HEK293 (cell line): ENCODE data around the gene SMAD1.
A peak's percentile ranks its signal among the peaks of the same experiment; 100 is the strongest.

ENCODE experiments used
- CTCF ChIA-PET: fragments of 350-600 bp; formaldehyde crosslinking; extraction: SDS; loops from one replicate; lab custom pipeline; 2021; ENCODE audit warnings: antibody characterized with exemption; lab: Yijun Ruan, JAX
- POLR2A ChIA-PET: fragments of 300-600 bp; formaldehyde crosslinking; extraction: SDS; loops from one replicate; lab custom pipeline; 2020; ENCODE audit warnings: antibody characterized with exemption, inconsistent platforms; lab: Yijun Ruan, JAX
- H3K27ac ChIP-seq: fragments of 200-500 bp; sonication (Bioruptor generic); 2 replicates; pipeline ENCODE4 v1.5.1; 2014; ENCODE audit warnings: low read depth, low read length, control low read depth, inconsistent platforms; ENCODE audit errors: extremely low read depth
- H3K36me3 ChIP-seq, 2 experiments: fragments of 200-500 bp in 1 of 2; sonication (Bioruptor generic) in 1 of 2; 1 replicate in 1 of 2; 2 replicates in 1 of 2; pipeline ENCODE4 v1.5.1; 2014 to 2017; ENCODE audit warnings: inconsistent platforms in 2 of 2, low read length in 2 of 2; ENCODE audit not compliant: control insufficient read depth in 2 of 2, insufficient read depth in 1 of 2
- H3K4me1 ChIP-seq: fragments of 200-500 bp; sonication (Bioruptor generic); 2 replicates; pipeline ENCODE4 v1.5.1; 2014; ENCODE audit warnings: mild to moderate bottlenecking, low read length, inconsistent platforms; ENCODE audit not compliant: control insufficient read depth, insufficient read depth
- H3K4me3 ChIP-seq: 2 replicates; pipeline ENCODE4 v1.5.1; 2011; ENCODE audit warnings: low read depth, mild to moderate bottlenecking, control low read depth, low read length, moderate library complexity
- H3K9me3 ChIP-seq: fragments of 200-500 bp; sonication (Bioruptor generic); 2 replicates; pipeline ENCODE4 v1.5.1; 2014; ENCODE audit warnings: low read depth, low read length, inconsistent platforms; ENCODE audit not compliant: control insufficient read depth, insufficient read depth
- FEZF1 ChIP-seq: fragments of 450-650 bp; formaldehyde crosslinking; IDR thresholded peaks from 2 replicates; pipeline ENCODE4 v1.5.1; 2016; ENCODE audit warnings: missing biosample characterization, missing genetic modification characterization
- GLIS1 ChIP-seq: fragments of 450-650 bp; formaldehyde crosslinking; IDR thresholded peaks from 2 replicates; pipeline ENCODE4 v1.5.1; 2016; ENCODE audit warnings: missing biosample characterization, missing genetic modification characterization
- KLF10 ChIP-seq: fragments of 450-650 bp; IDR thresholded peaks from 2 replicates; pipeline ENCODE4 v1.5.1; 2018; ENCODE audit warnings: missing biosample characterization, mild to moderate bottlenecking, missing genetic modification characterization
- KLF16 ChIP-seq: fragments of 450-650 bp; formaldehyde crosslinking; IDR thresholded peaks from 2 replicates; pipeline ENCODE4 v1.5.1; 2017; ENCODE audit warnings: missing biosample characterization, missing genetic modification characterization
- OVOL3 ChIP-seq: fragments of 450-650 bp; formaldehyde crosslinking; IDR thresholded peaks from 2 replicates; pipeline ENCODE4 v1.5.1; 2016; ENCODE audit warnings: missing biosample characterization, missing genetic modification characterization
- RBAK ChIP-seq: fragments of 450-650 bp; formaldehyde crosslinking; IDR thresholded peaks from 2 replicates; pipeline ENCODE4 v1.5.1; 2016; ENCODE audit warnings: missing biosample characterization, missing genetic modification characterization
- ZFP37 ChIP-seq: fragments of 450-650 bp; formaldehyde crosslinking; IDR thresholded peaks from 2 replicates; pipeline ENCODE4 v1.5.1; 2016; ENCODE audit warnings: missing biosample characterization, missing genetic modification characterization
- ZFP41 ChIP-seq: fragments of 450-650 bp; formaldehyde crosslinking; IDR thresholded peaks from 2 replicates; pipeline ENCODE4 v1.5.1; 2016; ENCODE audit warnings: missing biosample characterization, missing genetic modification characterization, borderline replicate concordance
- ZNF16 ChIP-seq: fragments of 450-650 bp; formaldehyde crosslinking; IDR thresholded peaks from 2 replicates; pipeline ENCODE4 v1.5.1; 2016; ENCODE audit warnings: low read depth, missing biosample characterization, missing genetic modification characterization
- ZNF23 ChIP-seq: fragments of 450-650 bp; formaldehyde crosslinking; IDR thresholded peaks from 2 replicates; pipeline ENCODE4 v1.5.1; 2016; ENCODE audit warnings: missing biosample characterization, missing genetic modification characterization, borderline replicate concordance
- ZNF248 ChIP-seq: fragments of 450-650 bp; formaldehyde crosslinking; IDR thresholded peaks from 2 replicates; pipeline ENCODE4 v1.5.1; 2017; ENCODE audit warnings: missing biosample characterization, missing genetic modification characterization
- ZNF335 ChIP-seq: fragments of 450-650 bp; formaldehyde crosslinking; conservative IDR thresholded peaks from 2 replicates; pipeline ENCODE4 v1.5.1; 2016; ENCODE audit warnings: missing biosample characterization, missing genetic modification characterization
- ZNF341 ChIP-seq: fragments of 450-650 bp; formaldehyde crosslinking; IDR thresholded peaks from 2 replicates; pipeline ENCODE4; 2016; ENCODE audit warnings: low read depth, missing biosample characterization, missing genetic modification characterization
- ZNF394 ChIP-seq: fragments of 450-650 bp; formaldehyde crosslinking; IDR thresholded peaks from 2 replicates; pipeline ENCODE4 v1.5.1; 2016; ENCODE audit warnings: missing biosample characterization, missing genetic modification characterization, mild to moderate bottlenecking, moderate library complexity, borderline replicate concordance
- ZNF529 ChIP-seq: fragments of 450-650 bp; formaldehyde crosslinking; IDR thresholded peaks from 2 replicates; pipeline ENCODE4 v1.5.1; 2017; ENCODE audit warnings: missing genetic modification characterization, missing biosample characterization; ENCODE audit not compliant: insufficient replicate concordance
- ZNF600 ChIP-seq: fragments of 450-650 bp; formaldehyde crosslinking; IDR thresholded peaks from 2 replicates; pipeline ENCODE4 v1.5.1; 2016; ENCODE audit warnings: missing biosample characterization, missing genetic modification characterization
- ZNF623 ChIP-seq: fragments of 450-650 bp; formaldehyde crosslinking; IDR thresholded peaks from 2 replicates; pipeline ENCODE4 v1.5.1; 2016; ENCODE audit warnings: missing biosample characterization, missing genetic modification characterization
- TF ChIP-seq, protein P1 (sequence below): fragments of 450-650 bp; formaldehyde crosslinking; IDR thresholded peaks from 2 replicates; pipeline ENCODE4 v1.5.1; 2016; ENCODE audit warnings: missing biosample characterization, missing genetic modification characterization
- TF ChIP-seq, protein P2 (sequence below): fragments of 450-650 bp; formaldehyde crosslinking; IDR thresholded peaks from 2 replicates; pipeline ENCODE4 v1.5.1; 2016; ENCODE audit warnings: missing biosample characterization, missing genetic modification characterization, low read depth
- TF ChIP-seq, protein P3 (sequence below): fragments of 450-650 bp; formaldehyde crosslinking; IDR thresholded peaks from 2 replicates; pipeline ENCODE4 v1.5.1; 2016; ENCODE audit warnings: missing biosample characterization, missing genetic modification characterization
- TF ChIP-seq, protein P4 (sequence below): fragments of 450-650 bp; formaldehyde crosslinking; IDR thresholded peaks from 2 replicates; pipeline ENCODE4 v1.5.1; 2017; ENCODE audit warnings: missing biosample characterization, missing genetic modification characterization
- TF ChIP-seq, protein P5 (sequence below): fragments of 450-650 bp; formaldehyde crosslinking; IDR thresholded peaks from 2 replicates; pipeline ENCODE4 v1.5.1; 2016; ENCODE audit warnings: missing biosample characterization, missing genetic modification characterization

The SMAD1 gene

DNA sequence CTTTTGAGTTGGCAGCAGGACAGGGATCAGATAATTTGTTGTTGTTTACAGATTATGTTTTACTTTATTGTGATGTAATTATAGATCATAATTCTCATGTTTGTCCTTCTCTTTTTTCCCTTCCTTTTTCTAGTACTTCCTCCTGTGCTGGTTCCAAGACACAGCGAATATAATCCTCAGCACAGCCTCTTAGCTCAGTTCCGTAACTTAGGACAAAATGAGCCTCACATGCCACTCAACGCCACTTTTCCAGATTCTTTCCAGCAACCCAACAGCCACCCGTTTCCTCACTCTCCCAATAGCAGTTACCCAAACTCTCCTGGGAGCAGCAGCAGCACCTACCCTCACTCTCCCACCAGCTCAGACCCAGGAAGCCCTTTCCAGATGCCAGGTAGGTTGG lies 58.0 kb downstream of the SMAD1 start:
- POLR2A ChIA-PET, result interaction anchor here (1.0 kb wide), 1 partner anchor 55 kb away, joined by 3 read pairs; no protein-coding TSS in a partner anchor
- TF ChIP-seq ZNF600 (tag by site-specific recombination), result peak; percentile 77
- TF ChIP-seq, protein P1, sequence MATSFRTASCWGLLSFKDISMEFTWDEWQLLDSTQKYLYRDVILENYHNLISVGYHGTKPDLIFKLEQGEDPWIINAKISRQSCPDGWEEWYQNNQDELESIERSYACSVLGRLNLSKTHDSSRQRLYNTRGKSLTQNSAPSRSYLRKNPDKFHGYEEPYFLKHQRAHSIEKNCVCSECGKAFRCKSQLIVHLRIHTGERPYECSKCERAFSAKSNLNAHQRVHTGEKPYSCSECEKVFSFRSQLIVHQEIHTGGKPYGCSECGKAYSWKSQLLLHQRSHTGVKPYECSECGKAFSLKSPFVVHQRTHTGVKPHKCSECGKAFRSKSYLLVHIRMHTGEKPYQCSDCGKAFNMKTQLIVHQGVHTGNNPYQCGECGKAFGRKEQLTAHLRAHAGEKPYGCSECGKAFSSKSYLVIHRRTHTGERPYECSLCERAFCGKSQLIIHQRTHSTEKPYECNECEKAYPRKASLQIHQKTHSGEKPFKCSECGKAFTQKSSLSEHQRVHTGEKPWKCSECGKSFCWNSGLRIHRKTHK, result no peak
- no peak for TF ChIP-seq ZNF341 (tag by site-specific recombination)
- no peak for TF ChIP-seq ZFP37 (tag by site-specific recombination)
- TF ChIP-seq GLIS1 (tag by site-specific recombination), result no peak
- TF ChIP-seq ZNF23 (tag by site-specific recombination), result no peak
- TF ChIP-seq, all 188 proteins: peak for 1
- no peaks in the 10 kb centered on the region for H3K36me3 ChIP-seq
- CTCF ChIA-PET, result interaction anchor here (1.5 kb wide), 1 partner anchor 18 kb away, joined by 5 read pairs; no protein-coding TSS in a partner anchor
- no peak overlapping the region for H3K4me3 ChIP-seq
- H3K27ac ChIP-seq, result no peak overlapping the region
- H3K4me1 ChIP-seq, result peaks cover 7% of the 10 kb centered on the region; the same call in 1 of the 2 replicates
- no peaks in the 10 kb centered on the region for H3K9me3 ChIP-seq

DNA sequence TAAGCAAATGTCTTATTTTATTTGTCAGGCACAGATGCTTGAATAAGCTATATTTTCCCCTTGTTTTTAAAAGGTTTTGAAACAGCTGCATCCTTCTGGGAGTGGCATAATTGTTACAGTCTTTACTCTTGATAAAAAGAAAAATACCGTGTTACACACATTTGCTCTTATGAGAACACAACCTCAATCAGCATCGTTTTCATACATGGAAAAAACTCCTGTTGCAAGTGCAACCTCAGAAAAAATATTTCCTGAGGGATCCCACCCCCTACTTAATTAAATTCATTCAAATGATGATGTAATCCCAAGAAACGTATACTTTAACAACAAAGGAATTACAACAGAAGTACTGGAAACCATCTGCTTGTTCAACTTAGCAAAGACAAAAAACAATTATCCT lies 58.6 kb downstream of the SMAD1 start:
- no peak overlapping the region for H3K27ac ChIP-seq

More for the DNA sequence above, 58.6 kb downstream of the SMAD1 start:
- POLR2A ChIA-PET, result no interaction called here
- peaks cover 7% of the 10 kb centered on the region; the same call in 1 of the 2 replicates for H3K4me1 ChIP-seq
- CTCF ChIA-PET, result interaction anchor here (1.5 kb wide), 1 partner anchor 17 kb away, joined by 5 read pairs; no protein-coding TSS in a partner anchor
- TF ChIP-seq ZNF248 (tag by site-specific recombination) (no peak), ZFP41 (tag by site-specific recombination) (no peak), KLF10 (tag by site-specific recombination) (no peak), RBAK (tag by site-specific recombination) (no peak), ZNF16 (tag by site-specific recombination) (no peak), ZNF335 (tag by site-specific recombination) (no peak), FEZF1 (no peak), OVOL3 (tag by site-specific recombination) (no peak), ZNF529 (tag by site-specific recombination) (no peak), ZNF623 (no peak), ZNF394 (tag by site-specific recombination) (no peak), KLF16 (no peak)
- TF ChIP-seq, protein P2, sequence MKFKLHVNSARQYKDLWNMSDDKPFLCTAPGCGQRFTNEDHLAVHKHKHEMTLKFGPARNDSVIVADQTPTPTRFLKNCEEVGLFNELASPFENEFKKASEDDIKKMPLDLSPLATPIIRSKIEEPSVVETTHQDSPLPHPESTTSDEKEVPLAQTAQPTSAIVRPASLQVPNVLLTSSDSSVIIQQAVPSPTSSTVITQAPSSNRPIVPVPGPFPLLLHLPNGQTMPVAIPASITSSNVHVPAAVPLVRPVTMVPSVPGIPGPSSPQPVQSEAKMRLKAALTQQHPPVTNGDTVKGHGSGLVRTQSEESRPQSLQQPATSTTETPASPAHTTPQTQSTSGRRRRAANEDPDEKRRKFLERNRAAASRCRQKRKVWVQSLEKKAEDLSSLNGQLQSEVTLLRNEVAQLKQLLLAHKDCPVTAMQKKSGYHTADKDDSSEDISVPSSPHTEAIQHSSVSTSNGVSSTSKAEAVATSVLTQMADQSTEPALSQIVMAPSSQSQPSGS, result peak; percentile 79
- TF ChIP-seq, protein P3, sequence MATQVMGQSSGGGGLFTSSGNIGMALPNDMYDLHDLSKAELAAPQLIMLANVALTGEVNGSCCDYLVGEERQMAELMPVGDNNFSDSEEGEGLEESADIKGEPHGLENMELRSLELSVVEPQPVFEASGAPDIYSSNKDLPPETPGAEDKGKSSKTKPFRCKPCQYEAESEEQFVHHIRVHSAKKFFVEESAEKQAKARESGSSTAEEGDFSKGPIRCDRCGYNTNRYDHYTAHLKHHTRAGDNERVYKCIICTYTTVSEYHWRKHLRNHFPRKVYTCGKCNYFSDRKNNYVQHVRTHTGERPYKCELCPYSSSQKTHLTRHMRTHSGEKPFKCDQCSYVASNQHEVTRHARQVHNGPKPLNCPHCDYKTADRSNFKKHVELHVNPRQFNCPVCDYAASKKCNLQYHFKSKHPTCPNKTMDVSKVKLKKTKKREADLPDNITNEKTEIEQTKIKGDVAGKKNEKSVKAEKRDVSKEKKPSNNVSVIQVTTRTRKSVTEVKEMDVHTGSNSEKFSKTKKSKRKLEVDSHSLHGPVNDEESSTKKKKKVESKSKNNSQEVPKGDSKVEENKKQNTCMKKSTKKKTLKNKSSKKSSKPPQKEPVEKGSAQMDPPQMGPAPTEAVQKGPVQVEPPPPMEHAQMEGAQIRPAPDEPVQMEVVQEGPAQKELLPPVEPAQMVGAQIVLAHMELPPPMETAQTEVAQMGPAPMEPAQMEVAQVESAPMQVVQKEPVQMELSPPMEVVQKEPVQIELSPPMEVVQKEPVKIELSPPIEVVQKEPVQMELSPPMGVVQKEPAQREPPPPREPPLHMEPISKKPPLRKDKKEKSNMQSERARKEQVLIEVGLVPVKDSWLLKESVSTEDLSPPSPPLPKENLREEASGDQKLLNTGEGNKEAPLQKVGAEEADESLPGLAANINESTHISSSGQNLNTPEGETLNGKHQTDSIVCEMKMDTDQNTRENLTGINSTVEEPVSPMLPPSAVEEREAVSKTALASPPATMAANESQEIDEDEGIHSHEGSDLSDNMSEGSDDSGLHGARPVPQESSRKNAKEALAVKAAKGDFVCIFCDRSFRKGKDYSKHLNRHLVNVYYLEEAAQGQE, result no peak
- TF ChIP-seq, protein P4, sequence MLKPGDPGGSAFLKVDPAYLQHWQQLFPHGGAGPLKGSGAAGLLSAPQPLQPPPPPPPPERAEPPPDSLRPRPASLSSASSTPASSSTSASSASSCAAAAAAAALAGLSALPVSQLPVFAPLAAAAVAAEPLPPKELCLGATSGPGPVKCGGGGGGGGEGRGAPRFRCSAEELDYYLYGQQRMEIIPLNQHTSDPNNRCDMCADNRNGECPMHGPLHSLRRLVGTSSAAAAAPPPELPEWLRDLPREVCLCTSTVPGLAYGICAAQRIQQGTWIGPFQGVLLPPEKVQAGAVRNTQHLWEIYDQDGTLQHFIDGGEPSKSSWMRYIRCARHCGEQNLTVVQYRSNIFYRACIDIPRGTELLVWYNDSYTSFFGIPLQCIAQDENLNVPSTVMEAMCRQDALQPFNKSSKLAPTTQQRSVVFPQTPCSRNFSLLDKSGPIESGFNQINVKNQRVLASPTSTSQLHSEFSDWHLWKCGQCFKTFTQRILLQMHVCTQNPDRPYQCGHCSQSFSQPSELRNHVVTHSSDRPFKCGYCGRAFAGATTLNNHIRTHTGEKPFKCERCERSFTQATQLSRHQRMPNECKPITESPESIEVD (tag by site-specific recombination), result peak; percentile 27; the same call in 1 of the 2 replicates
- TF ChIP-seq, protein P5, sequence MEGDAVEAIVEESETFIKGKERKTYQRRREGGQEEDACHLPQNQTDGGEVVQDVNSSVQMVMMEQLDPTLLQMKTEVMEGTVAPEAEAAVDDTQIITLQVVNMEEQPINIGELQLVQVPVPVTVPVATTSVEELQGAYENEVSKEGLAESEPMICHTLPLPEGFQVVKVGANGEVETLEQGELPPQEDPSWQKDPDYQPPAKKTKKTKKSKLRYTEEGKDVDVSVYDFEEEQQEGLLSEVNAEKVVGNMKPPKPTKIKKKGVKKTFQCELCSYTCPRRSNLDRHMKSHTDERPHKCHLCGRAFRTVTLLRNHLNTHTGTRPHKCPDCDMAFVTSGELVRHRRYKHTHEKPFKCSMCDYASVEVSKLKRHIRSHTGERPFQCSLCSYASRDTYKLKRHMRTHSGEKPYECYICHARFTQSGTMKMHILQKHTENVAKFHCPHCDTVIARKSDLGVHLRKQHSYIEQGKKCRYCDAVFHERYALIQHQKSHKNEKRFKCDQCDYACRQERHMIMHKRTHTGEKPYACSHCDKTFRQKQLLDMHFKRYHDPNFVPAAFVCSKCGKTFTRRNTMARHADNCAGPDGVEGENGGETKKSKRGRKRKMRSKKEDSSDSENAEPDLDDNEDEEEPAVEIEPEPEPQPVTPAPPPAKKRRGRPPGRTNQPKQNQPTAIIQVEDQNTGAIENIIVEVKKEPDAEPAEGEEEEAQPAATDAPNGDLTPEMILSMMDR (tag by site-specific recombination), result no peak
- TF ChIP-seq, all 188 proteins: peak for 2
- no peaks in the 10 kb centered on the region for H3K36me3 ChIP-seq
- no peaks in the 10 kb centered on the region for H3K9me3 ChIP-seq
- H3K4me3 ChIP-seq, result no peak overlapping the region
